HepG2 (cell line): ENCODE data around the gene ZNF195. TPM values are rescaled to one million over a fixed set of nuclear protein-coding genes. Genes with fewer than 3 reads are reported as not detected.
"Not testable (repeated sequence)": the region's sequence is repeated elsewhere in the genome, so short reads cannot be mapped to it uniquely, and the experiment has no call there.

ENCODE experiments used
- ATAC-seq: fragments of 200-7000 bp; cut with Tn5 transposase; 3 replicates; pipeline ENCODE4 v1.9.1; 2020; ENCODE audit warnings: mild to moderate bottlenecking, moderate library complexity
- BruUV-seq: library from RNA; stranded (reverse); fragments of 400-500 nt; replicated peaks from 2 replicates; lab custom pipeline; 2021; lab: Mats Ljungman, UMichigan
- CTCF ChIA-PET: fragments of 300-600 bp; formaldehyde crosslinking; extraction: SDS; loops from one replicate; lab custom pipeline; 2021; ENCODE audit warnings: low total read pairs, inconsistent platforms, low intra/inter-chr PET ratio; lab: Yijun Ruan, JAX
- POLR2A ChIA-PET: fragments of 350-600 bp; sonication (Branson Sonifier 250); formaldehyde crosslinking; loops from one replicate; lab custom pipeline; 2020; ENCODE audit warnings: antibody characterized with exemption, inconsistent platforms; lab: Yijun Ruan, JAX
- DNase-seq: peaks from one replicate; pipeline ENCODE4 v3.0.0-alpha.2; 2015; ENCODE audit warnings: low spot score
- FAIRE-seq: peaks from 3 replicates; lab custom pipeline; 2011; peaks lifted over from hg19 to GRCh38; lab: Jason Lieb, UNC
- H2AFZ ChIP-seq: one replicate; pipeline ENCODE4 v1.6.1; 2011; ENCODE audit warnings: low read length, inconsistent platforms
- H3K27ac ChIP-seq: fragments of 300-600 bp; 3 replicates; pipeline ENCODE4 v1.8.0; 2011; ENCODE audit warnings: mixed run types, mild to moderate bottlenecking, mixed read lengths, low read length, inconsistent platforms; ENCODE audit not compliant: insufficient read depth; ENCODE audit errors: extremely low read length
- H3K27me3 ChIP-seq, 2 experiments: fragments of 200-600 bp in 1 of 2; 2 replicates in 1 of 2; 3 replicates in 1 of 2; pipeline versions ENCODE4 v1.6.0 to v1.8.0; 2011; ENCODE audit warnings: low read length in 2 of 2, mild to moderate bottlenecking in 2 of 2, moderate library complexity in 2 of 2, inconsistent platforms in 1 of 2; ENCODE audit not compliant: insufficient read depth in 2 of 2, control insufficient read depth in 1 of 2
- H3K36me3 ChIP-seq, 2 experiments: fragments of 200-600 bp in 1 of 2; replicated peaks in 1 of 2; 2 replicates in 1 of 2; 3 replicates in 1 of 2; pipeline versions ENCODE4 v1.5.1 to v1.8.0; 2011; ENCODE audit warnings: low read length in 2 of 2, inconsistent platforms in 1 of 2; ENCODE audit not compliant: insufficient read depth in 2 of 2, control insufficient read depth in 1 of 2
- H3K4me1 ChIP-seq: 2 replicates; pipeline ENCODE4 v1.5.1; 2012; ENCODE audit warnings: low read length, inconsistent platforms; ENCODE audit not compliant: insufficient read depth
- H3K4me2 ChIP-seq: 2 replicates; pipeline ENCODE4 v1.6.0; 2011; ENCODE audit warnings: low read depth, low read length, inconsistent platforms
- H3K4me3 ChIP-seq, 3 experiments: fragments of 200-600 bp in 1 of 3; sonication (generic), shearing (Covaris generic) in 1 of 3; replicated peaks in 1 of 3; 2 replicates each; pipeline ENCODE4 v1.5.1; 2011 to 2016; ENCODE audit warnings: low read length in 3 of 3, inconsistent platforms in 2 of 3, low read depth in 2 of 3, mild to moderate bottlenecking in 2 of 3, control low read depth in 1 of 3, mixed read lengths in 1 of 3; ENCODE audit not compliant: insufficient read depth in 1 of 3
- H3K79me2 ChIP-seq: one replicate; pipeline ENCODE4 v1.6.1; 2011; ENCODE audit warnings: low read length, inconsistent platforms; ENCODE audit not compliant: insufficient read depth
- H3K9ac ChIP-seq: 2 replicates; pipeline ENCODE4 v1.6.0; 2011; ENCODE audit warnings: mild to moderate bottlenecking, low read depth, low read length, inconsistent platforms; ENCODE audit not compliant: insufficient read depth
- H3K9me3 ChIP-seq: 2 replicates; pipeline ENCODE4 v1.5.1; 2012; ENCODE audit warnings: mild to moderate bottlenecking, low read length
- H4K20me1 ChIP-seq: 2 replicates; pipeline ENCODE4 v1.6.0; 2011; ENCODE audit warnings: inconsistent platforms, mild to moderate bottlenecking, low read length, moderate library complexity; ENCODE audit not compliant: insufficient read depth
- WGBS: methylation state at CpG from one replicate; pipeline ENCODE4 v1.1.6; 2017; ENCODE audit warnings: low lambda C conversion rate; 5-methylcytosine and 5-hydroxymethylcytosine counted together
- in situ Hi-C: cut with HindIII; loops from 2 replicates; pipeline ENCODE4 v1.10.0; 2017; ENCODE audit warnings: low pct_unique_long_range_greater_than_20kb; ENCODE audit not compliant: extremely low pct_ligation_motif_present
- intact Hi-C: fragments of 100-400 bp; cut with micrococcal nuclease; formaldehyde crosslinking; loops from one replicate; pipeline ENCODE4 v1.10.0; 2022; ENCODE audit not compliant: unreplicated experiment
- polyA plus RNA-seq, 8 experiments: library from polyadenylated mRNA; depleted of rRNA in 3 of 8; stranded (reverse) in 7 of 8; unstranded in 1 of 8; fragments of >200 nt; fragmentation: Illumina TruSeq in 4 of 8; extraction: Trizol in 4 of 8; gene quantifications; 2 replicates each; pipeline versions ENCODE4 v1.2.1 to v1.2.3, GENCODE V29; 2011 to 2016; ENCODE audit warnings: low read depth in 4 of 8, missing spikeins in 1 of 8, mixed read lengths in 1 of 8; ENCODE audit not compliant: insufficient read depth in 1 of 8
- total RNA-seq, 5 experiments: library from RNA; depleted of rRNA; stranded (reverse); fragments of >200 nt; fragmentation: Illumina TruSeq; extraction: Trizol; gene quantifications; 2 replicates each; pipeline ENCODE4 v1.2.3, GENCODE V29; 2016; ENCODE audit warnings: low read depth in 1 of 5

ZNF195 gene
- total and polyA plus RNA-seq, 2 of the 13 experiments (the other 11 are each of a cell fraction or from before 2014, with no cell fraction given) = 17.3 to 31.4 TPM

DNA sequence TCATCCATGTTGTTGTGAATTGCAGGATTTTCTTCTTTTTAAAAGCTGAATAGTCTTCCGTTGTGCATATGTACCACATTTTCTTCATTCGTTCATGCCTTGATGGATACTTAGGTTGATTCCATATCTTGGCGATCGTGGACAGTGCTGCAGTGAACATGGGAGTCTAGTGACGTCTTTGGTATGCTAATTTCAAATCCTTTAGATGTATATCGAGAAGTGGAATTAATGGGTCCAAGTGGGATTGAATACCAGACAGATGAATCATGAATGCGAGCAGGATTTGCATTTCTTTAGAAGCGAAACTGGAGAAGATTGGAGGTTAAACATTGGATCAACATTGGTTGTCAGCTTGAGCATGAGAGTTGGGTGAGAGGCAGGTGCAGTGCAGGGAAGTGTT lies 45.8 kb downstream of the ZNF195 start:
- H3K36me3 ChIP-seq, H4K20me1 ChIP-seq, H3K4me1 ChIP-seq, H3K79me2 ChIP-seq, H3K4me2 ChIP-seq, H3K27ac ChIP-seq, H3K9me3 ChIP-seq, DNase-seq, H3K27me3 ChIP-seq, BruUV-seq, FAIRE-seq, in situ Hi-C loops, CTCF ChIA-PET, H3K9ac ChIP-seq, H3K4me3 ChIP-seq, intact Hi-C loops, POLR2A ChIA-PET, ATAC-seq, H2AFZ ChIP-seq: not testable (repeated sequence)
- WGBS = no CpG with 5 or more reads among the region's 8 CpGs

GRCh38 chr11:3331078-3331477 lies 47.9 kb downstream of the ZNF195 start:
- H4K20me1 ChIP-seq, H3K4me1 ChIP-seq, POLR2A ChIA-PET, H3K79me2 ChIP-seq, in situ Hi-C loops, H2AFZ ChIP-seq, BruUV-seq, H3K4me2 ChIP-seq, CTCF ChIA-PET, ATAC-seq, H3K27ac ChIP-seq, DNase-seq, H3K4me3 ChIP-seq, H3K36me3 ChIP-seq, H3K27me3 ChIP-seq, H3K9me3 ChIP-seq, FAIRE-seq, H3K9ac ChIP-seq, intact Hi-C loops: not testable (repeated sequence)
- no CpG with 5 or more reads among the region's 3 CpGs for WGBS

- FAIRE-seq, H3K4me1 ChIP-seq, H3K4me3 ChIP-seq, H3K9me3 ChIP-seq, H3K27ac ChIP-seq, POLR2A ChIA-PET, H2AFZ ChIP-seq, H3K79me2 ChIP-seq, intact Hi-C loops, H3K36me3 ChIP-seq, H3K27me3 ChIP-seq, DNase-seq, CTCF ChIA-PET, H3K4me2 ChIP-seq, H3K9ac ChIP-seq, BruUV-seq, ATAC-seq, in situ Hi-C loops, H4K20me1 ChIP-seq: not testable (repeated sequence)
- no CpG with 5 or more reads among the region's 12 CpGs for WGBS
Observed at GRCh38 chr11:3330064-3330463, 48.9 kb downstream of the ZNF195 start.

GRCh38 chr11:3328503-3328902 lies 50.4 kb downstream of the ZNF195 start:
- no CpG with 5 or more reads among the region's 4 CpGs for WGBS
- DNase-seq, H3K4me2 ChIP-seq, H3K27ac ChIP-seq, H3K9me3 ChIP-seq, in situ Hi-C loops, H3K9ac ChIP-seq, H3K4me3 ChIP-seq, CTCF ChIA-PET, H2AFZ ChIP-seq, H3K79me2 ChIP-seq, FAIRE-seq, H3K36me3 ChIP-seq, H3K27me3 ChIP-seq, H3K4me1 ChIP-seq, H4K20me1 ChIP-seq, POLR2A ChIA-PET, intact Hi-C loops, BruUV-seq, ATAC-seq: not testable (repeated sequence)
